GM19023 (cell line): ENCODE measurements around the gene NAA80.
"Not testable (repeated sequence)": the region's sequence is repeated elsewhere in the genome, so short reads cannot be mapped to it uniquely, and the experiment has no call there.

Experiments used
- ATAC-seq: cut with Tn5 transposase; IDR thresholded peaks from one replicate; pipeline ENCODE4 v1.9.1; 2021; ENCODE audit warnings: mild to moderate bottlenecking, moderate library complexity; ENCODE audit not compliant: unreplicated experiment

Gene NAA80

DNA sequence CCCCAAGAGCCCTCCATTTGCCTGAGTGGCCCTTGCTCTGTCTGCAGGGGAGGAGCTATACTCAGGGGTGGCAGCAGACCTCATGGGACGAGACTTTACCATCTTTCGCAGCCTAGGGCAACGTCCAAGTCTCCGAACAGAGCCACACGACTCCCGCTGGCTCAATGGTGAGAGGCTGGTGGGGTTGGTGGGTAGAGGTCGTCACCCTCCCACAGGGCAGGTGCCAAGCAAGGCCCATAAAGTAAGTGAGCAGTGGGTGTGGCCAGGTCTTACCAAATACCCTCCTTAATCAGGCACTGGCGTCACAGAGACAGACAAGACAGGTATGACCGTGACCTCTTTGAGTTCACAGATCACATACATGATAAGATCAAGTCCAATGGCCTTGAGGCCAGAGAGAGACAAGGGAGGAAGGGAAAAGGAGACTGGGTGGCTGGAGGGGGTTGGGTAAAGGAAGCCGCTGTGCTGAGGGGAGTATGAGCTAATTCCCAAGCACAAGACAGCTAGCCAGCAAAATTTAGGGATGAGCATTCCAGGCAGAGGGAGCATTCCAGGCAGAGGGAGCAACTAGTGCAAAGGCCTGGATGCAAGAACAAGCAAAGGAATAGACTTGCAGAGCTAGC is 27.8 kb downstream of the NAA80 start:
- ATAC-seq = no peak

DNA sequence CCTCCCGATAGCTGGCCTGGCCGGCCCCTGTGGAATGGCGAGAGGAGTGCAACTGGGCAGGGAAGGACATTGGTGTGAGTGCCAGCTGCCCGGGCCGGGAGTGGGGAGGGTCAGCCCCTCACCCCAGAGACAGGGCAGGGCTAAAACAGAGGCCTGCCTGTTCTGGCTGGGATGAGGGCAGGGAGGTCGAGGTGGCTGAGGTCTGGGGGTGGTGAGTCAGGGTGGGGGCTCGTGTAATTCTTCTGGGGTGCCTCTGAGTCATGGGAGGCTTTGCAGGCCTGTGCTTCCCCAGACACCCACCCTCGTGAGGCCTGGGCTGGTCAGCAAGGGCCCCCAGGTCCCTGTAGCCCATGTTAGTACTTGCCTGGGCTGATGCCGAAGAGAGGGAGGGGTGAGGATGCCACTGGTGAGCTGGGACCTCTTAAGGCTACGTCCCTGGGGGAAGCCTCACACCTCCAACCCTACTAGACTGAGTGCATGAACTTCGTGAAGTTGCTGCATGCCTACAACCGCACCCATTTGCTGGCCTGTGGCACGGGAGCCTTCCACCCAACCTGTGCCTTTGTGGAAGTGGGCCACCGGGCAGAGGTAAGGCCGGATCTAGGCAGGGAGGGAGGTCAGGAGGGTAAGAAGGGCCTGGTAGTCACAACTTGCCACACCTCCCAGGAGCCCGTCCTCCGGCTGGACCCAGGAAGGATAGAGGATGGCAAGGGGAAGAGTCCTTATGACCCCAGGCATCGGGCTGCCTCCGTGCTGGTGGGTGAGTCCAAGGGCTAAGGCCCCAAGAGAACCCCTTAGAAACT is 28.6 kb downstream of the NAA80 start:
- ATAC-seq = no peak

GRCh38 chr3:50269977-50270413 is 29.2 kb downstream of the NAA80 start:
- no peak for ATAC-seq

DNA sequence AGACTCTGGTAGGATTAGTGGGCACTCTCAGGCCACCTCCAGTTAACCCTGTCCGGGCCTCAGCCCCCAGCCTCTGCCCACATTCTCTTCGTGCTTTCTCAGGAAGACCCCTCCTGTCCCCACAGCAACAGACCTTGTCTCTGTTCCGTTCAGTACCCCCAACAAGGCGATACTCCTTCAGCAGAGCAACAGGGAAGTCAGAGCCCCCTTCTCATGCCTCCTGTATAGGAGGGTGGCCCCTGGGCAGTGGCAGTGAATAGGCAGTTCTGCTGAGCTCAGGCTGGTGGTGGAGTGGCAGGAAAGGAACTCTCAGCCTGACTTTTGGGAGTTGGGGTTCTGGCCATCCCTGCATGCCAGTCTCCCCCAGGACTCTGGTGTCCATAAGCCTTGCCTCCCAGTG is 29.7 kb downstream of the NAA80 start:
- no peak for ATAC-seq

- no peak for ATAC-seq
Observed at GRCh38 chr3:50268703-50269451, 30.3 kb downstream of the NAA80 start, which contains the start of gene SEMA3B. Gene SEMA3B, plus strand, starts transcription at chr3:50269147. Its CDS starts 94 bp downstream, at chr3:50269241.

DNA sequence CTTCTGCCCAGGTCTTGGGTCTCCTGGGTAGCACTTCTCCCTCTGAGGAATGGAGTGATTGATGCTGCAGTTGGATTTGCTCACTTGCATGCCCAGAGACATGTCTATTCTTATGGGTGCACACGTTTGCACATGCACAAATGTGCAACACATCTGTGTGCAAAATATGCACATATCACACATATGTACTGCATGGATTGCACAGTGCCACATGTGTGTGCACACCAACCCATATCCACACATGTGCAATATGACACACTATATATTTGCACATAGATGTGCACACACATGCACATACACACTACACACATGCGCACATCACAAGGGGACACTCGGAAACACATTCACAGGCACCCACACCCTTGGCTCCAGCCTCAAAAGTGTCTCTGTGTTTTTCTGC is 30.9 kb downstream of the NAA80 start:
- ATAC-seq = no peak

DNA sequence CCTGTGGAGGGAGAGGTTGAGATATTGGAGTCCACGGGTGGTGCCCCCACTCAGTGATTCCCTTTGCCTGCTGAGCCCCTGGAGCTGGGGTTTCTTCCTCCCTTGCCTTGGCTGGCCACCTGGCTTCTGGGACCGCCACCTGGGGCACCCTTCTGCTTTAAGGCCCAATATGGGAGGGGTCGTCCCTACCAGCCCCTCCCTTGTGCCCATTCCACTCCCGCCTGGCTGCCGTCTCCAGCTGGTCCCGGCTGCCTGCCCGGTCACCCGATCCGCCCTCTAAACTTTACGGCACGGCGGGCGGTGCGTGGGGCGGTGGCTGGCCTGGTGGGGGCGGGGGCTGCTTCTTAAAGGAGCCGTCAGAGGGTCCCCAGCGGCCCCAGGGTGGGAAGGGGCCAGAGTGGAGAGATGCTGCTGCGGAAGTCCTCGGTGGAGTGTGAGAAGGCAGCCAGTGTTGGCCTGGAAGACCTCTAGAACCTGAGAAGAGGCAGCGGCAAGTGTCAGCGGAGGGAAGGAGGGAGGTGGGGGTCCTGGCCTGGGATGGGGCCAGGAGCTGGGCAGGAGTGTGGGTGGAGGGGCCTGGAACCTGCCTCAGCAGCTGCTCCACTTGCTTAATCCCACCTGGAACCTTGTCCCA is 31.8 kb downstream of the NAA80 start:
- no peak for ATAC-seq

GRCh38 chr3:50266836-50267235 is 32.4 kb downstream of the NAA80 start:
- no peak for ATAC-seq

DNA sequence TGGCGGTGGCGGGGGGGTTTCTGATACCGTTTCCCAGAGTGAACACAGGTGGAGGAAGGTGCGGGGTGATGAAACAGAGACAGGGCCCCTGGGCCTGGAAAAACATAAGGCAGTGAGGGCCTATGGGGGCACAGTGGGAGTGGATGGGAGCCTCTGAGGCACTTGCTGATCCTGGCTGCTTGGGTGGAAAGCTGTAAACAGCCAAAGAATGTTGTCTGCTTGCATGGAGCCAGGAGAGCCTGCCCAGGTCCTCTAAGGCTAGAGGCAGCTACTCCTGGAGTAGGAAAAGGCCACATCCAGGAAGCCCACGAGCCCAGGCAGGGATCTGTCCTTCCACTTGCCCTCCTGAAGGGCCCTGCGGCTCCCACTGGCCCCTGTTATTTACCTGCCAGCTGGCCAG is 33.2 kb downstream of the NAA80 start:
- ATAC-seq = no peak

DNA sequence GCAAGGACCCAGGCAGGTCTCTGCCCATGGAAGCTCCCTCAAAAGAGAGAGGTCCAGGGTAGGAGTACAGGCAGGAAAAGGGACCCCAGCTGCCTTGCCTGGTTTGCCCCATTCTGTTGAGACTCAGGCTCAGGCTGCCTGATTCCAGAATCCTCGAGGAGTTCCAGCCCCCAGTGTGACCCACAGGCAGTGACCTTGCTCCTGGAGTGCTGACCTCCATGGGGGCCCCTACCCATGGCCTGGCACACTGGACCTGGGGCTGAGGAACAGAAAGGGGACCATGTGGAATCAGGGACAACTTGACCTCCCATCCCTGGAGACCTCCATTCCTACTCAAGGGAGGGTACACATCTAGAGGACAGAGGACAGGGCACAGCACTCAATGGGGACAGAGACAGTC is 33.6 kb downstream of the NAA80 start:
- ATAC-seq = no peak

- ATAC-seq = no peak
Observed at GRCh38 chr3:50264964-50265485, 34.2 kb downstream of the NAA80 start.

DNA sequence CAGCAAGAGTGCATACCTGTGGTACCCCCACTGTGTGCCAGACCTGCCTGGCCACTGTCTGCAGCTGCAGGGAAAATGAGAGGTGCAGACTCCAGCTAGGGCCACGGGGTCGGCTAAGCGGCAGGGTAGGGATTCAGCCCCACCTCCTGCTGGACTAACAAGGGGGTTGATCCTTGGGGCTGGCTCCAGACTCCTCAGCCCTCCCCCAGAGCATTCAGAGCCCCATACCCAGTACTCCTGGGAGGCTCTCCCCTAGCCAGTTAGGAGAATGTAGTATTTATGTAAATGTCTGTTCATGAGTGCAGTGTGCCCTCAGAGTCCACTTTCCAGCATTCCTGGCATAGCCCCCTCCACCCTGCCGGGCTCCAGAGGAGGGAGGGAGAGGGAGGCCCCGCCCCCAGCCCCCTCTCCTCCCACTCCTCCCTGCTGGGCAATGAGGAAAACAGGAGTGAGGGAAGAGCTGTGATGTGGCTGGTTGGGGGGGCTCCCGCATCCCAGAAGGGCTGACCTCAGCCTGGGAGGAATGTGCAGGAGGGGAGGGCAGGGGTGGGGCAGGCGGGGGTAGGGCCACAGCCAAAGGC is 34.7 kb downstream of the NAA80 start:
- no peak for ATAC-seq

GRCh38 chr3:50263478-50264382 is 35.5 kb downstream of the NAA80 start:
- ATAC-seq = no peak

GRCh38 chr3:50262778-50263177 is 36.4 kb downstream of the NAA80 start:
- ATAC-seq = no peak

DNA sequence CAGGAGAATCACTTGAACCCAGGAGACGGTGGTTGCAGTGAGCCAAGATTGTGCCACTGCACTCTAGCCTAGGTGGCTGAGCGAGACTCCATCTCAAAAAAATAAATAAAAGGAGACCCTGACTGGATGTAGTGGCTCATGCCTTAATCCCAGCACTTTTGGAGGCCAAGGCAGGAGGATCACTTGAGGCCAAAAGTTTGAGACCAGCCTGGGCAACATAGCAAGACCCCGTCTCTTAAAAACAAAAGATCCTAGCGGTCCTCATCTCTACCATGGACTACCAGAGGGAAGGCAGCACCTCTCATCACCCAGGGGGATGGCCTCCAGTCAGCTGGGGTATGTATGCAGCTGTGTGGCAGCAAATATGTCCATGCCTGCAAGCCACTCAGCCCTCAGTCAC is 37.0 kb downstream of the NAA80 start:
- not testable (repeated sequence) for ATAC-seq

DNA sequence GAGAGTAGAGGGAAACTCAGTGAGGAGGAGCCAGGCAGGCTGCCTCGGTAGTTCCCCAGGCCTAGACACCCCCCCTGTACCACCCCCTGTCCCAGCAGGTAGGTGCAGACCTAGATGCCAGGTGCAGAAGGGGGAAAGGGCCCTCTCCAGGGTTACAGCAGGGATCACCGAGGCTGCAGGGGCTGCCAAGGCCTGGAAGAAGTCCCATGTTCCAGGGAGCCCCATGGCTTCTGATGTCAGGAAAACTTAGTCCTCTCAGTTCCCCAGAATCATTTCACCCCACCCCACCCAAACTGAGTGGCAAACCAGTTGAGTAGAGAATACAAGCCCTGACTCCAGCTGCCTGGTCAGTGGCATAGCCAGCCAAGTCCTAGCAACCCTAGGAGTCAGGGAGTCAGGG is 37.7 kb downstream of the NAA80 start:
- no peak for ATAC-seq

DNA sequence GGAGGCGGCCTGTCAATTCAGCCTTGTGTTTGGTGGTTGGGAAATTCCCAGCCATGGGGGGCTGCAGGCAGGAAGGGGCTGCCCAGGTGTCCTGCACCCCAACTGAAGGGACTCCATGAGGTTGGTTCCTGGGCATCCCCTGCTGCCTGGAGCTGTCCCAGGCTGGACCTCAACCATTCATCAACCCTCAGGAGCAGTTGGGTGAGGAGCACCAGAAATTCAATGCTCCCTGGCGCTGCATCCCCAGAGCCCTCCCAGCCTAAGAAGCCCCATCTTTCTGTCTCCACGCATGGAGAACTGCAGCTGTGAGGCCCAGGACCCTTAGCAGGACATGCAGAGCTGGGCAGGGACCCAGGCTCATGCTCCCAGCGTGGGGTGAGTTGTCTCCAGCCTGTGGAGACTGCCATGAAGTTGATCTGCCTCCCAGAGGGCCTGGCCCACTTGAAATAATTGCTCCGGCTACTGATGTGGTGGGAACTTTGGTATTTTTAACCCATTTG is 38.2 kb downstream of the NAA80 start:
- ATAC-seq = no peak

GRCh38 chr3:50260027-50260941 is 38.9 kb downstream of the NAA80 start:
- ATAC-seq = peak; percentile 85
